Transverse colon (tissue), 4 donors: ENCODE results near the gene ZNF423. TPM values are rescaled to one million over a fixed set of nuclear protein-coding genes. Genes with fewer than 3 reads are reported as not detected.

Experiments
- DNase-seq: peaks from one replicate; pipeline ENCODE4 v3.0.0-alpha.2; 2019
- H3K27ac ChIP-seq, 4 donors: fragments of 200-600 bp; sonication (generic); 2 replicates each; pipeline ENCODE4 v1.5.1; 2016 to 2018; ENCODE audit warnings: inconsistent platforms in 4 of 4
- H3K27me3 ChIP-seq: fragments of 200-600 bp; sonication (generic); 2 replicates; pipeline ENCODE4 v1.5.1; 2017; ENCODE audit warnings: inconsistent platforms
- H3K36me3 ChIP-seq, 4 donors: fragments of 200-600 bp; sonication (generic); 2 replicates each; pipeline ENCODE4 v1.5.1; 2017 to 2019; ENCODE audit warnings: inconsistent platforms in 4 of 4
- H3K4me1 ChIP-seq, 4 donors: fragments of 200-600 bp; sonication (generic); 2 replicates each; pipeline ENCODE4 v1.5.1; 2017 to 2020; ENCODE audit warnings: inconsistent platforms in 4 of 4
- H3K4me3 ChIP-seq, 4 donors: fragments of 200-600 bp; sonication (generic); 1 replicate in 1 of 4; 2 replicates in 3 of 4; pipeline versions ENCODE4 v1.5.1 to v1.6.1; 2017 to 2019; ENCODE audit warnings: inconsistent platforms in 4 of 4
- H3K9me3 ChIP-seq, 2 donors: fragments of 200-600 bp; sonication (generic); 2 replicates each; pipeline ENCODE4 v1.5.1; 2017 to 2019; ENCODE audit warnings: inconsistent platforms in 2 of 2
- CTCF ChIP-seq, 5 experiments: fragments of 200-600 bp in 3 of 5; fragments of 450-650 bp in 2 of 5; sonication (generic) in 3 of 5; IDR thresholded peaks; 1 replicate in 2 of 5; 2 replicates in 3 of 5; pipeline ENCODE4 v1.5.1; 2016 to 2017; ENCODE audit warnings: antibody characterized with exemption in 5 of 5, inconsistent platforms in 3 of 5, mild to moderate bottlenecking in 2 of 5, moderate library complexity in 1 of 5
- EP300 ChIP-seq: sonication (generic); formaldehyde crosslinking; IDR thresholded peaks from one replicate; pipeline ENCODE4 v1.6.1; 2017; ENCODE audit warnings: antibody characterized with exemption, low read depth
- POLR2A ChIP-seq: fragments of 450-650 bp; IDR thresholded peaks from one replicate; pipeline ENCODE4 v1.6.1; 2016; ENCODE audit warnings: antibody characterized with exemption, mild to moderate bottlenecking, moderate library complexity
- POLR2AphosphoS5 ChIP-seq, 3 donors: sonication (generic); formaldehyde crosslinking; IDR thresholded peaks; one replicate each; pipeline ENCODE4 v1.6.1; 2016; ENCODE audit warnings: antibody characterized with exemption in 3 of 3
- WGBS, 2 donors: methylation state at CpG; one replicate each; pipeline ENCODE4 v1.1.5; 2018; ENCODE audit warnings: low coverage in 1 of 2; 5-methylcytosine and 5-hydroxymethylcytosine counted together
- in situ Hi-C, 4 donors: fragments of 200-750 bp; cut with MboI; loops; one replicate each; pipeline versions ENCODE4 v1.15.0 to v1.15.1; 2017; ENCODE audit warnings: low sequenced_read_pairs in 3 of 4, low pct_ligation_motif_present in 1 of 4, low pct_unique_long_range_greater_than_20kb in 1 of 4
- intact Hi-C: fragments of 100-400 bp; cut with DNase I; formaldehyde crosslinking; loops from one replicate; pipeline ENCODE4 v1.15.1; 2023; ENCODE audit warnings: low total_unique reads
- total RNA-seq, 4 donors: library from RNA; depleted of rRNA; stranded (reverse); fragments of >200 nt; gene quantifications; one replicate each; pipeline ENCODE4 v1.1.0, GENCODE V29; 2016

The ZNF423 gene
- total RNA-seq, 4 donors from 2014 or later = 4.9 to 13.1 (median 7.2) TPM

GRCh38 chr16:49515861-49516260 is 340.1 kb downstream of the ZNF423 start:
- Histone ChIP-seq H3K9me3 (no peaks in the 10 kb centered on the region), H3K27ac (no peak overlapping the region), H3K4me3 (no peak overlapping the region), H3K27me3 (no peaks in the 10 kb centered on the region), H3K36me3 (no peaks in the 10 kb centered on the region), H3K4me1 (no peaks in the 10 kb centered on the region)
- TF ChIP-seq EP300 = no peak
- TF ChIP-seq POLR2A = no peak
- TF ChIP-seq POLR2AphosphoS5 (IDR thresholded peaks at IDR 0.05) = no peak
- no peak for TF ChIP-seq CTCF (IDR thresholded peaks at IDR 0.05)
- 80 to 81% methylated on average over 3 to 11 of the region's 12 CpGs for WGBS, 2 donors
- in situ Hi-C loops = no loop called here
- intact Hi-C loops = no loop called here
- no peak for DNase-seq

- Histone ChIP-seq H3K27me3 (no peaks in the 10 kb centered on the region), H3K4me1 (no peaks in the 10 kb centered on the region), H3K36me3 (no peaks in the 10 kb centered on the region), H3K9me3 (no peaks in the 10 kb centered on the region), H3K4me3 (no peak overlapping the region), H3K27ac (no peak overlapping the region)
- in situ Hi-C loops (no loop called here), intact Hi-C loops (no loop called here)
- WGBS, 2 donors = 89 to 93% methylated on average over 3 to 11 of the region's 11 CpGs
- TF ChIP-seq CTCF (IDR thresholded peaks at IDR 0.05) = no peak
- no peak for TF ChIP-seq EP300
- TF ChIP-seq POLR2A = no peak
- TF ChIP-seq POLR2AphosphoS5 (IDR thresholded peaks at IDR 0.05) = no peak
- no peak for DNase-seq
These were observed 340.8 kb downstream of the ZNF423 start for GRCh38 chr16:49515016-49515565.

- no peak overlapping the region for H3K27ac ChIP-seq
- DNase-seq = no peak
- no peak for TF ChIP-seq POLR2A
- TF ChIP-seq CTCF (IDR thresholded peaks at IDR 0.05) = no peak
- no peak for TF ChIP-seq POLR2AphosphoS5 (IDR thresholded peaks at IDR 0.05)
- no peak for TF ChIP-seq EP300
- in situ Hi-C loops (no loop called here), intact Hi-C loops (no loop called here)
- H3K4me1 ChIP-seq = no peaks in the 10 kb centered on the region
- H3K9me3 ChIP-seq = no peaks in the 10 kb centered on the region
- 73 to 85% methylated on average over 5 to 24 of the region's 24 CpGs for WGBS, 2 donors
- H3K36me3 ChIP-seq = no peaks in the 10 kb centered on the region
- no peak overlapping the region for H3K4me3 ChIP-seq
- no peaks in the 10 kb centered on the region for H3K27me3 ChIP-seq
These were observed 341.6 kb downstream of the ZNF423 start for GRCh38 chr16:49514073-49514980.

- H3K36me3 ChIP-seq = no peaks in the 10 kb centered on the region
- in situ Hi-C loops (no loop called here), intact Hi-C loops (no loop called here)
- no peaks in the 10 kb centered on the region for H3K27me3 ChIP-seq
- H3K27ac ChIP-seq = no peak overlapping the region
- H3K4me3 ChIP-seq = no peak overlapping the region
- no peak for TF ChIP-seq CTCF (IDR thresholded peaks at IDR 0.05)
- TF ChIP-seq POLR2AphosphoS5 (IDR thresholded peaks at IDR 0.05) = no peak
- no peak for TF ChIP-seq EP300
- no peak for TF ChIP-seq POLR2A
- DNase-seq = no peak
- H3K4me1 ChIP-seq = no peaks in the 10 kb centered on the region
- H3K9me3 ChIP-seq = no peaks in the 10 kb centered on the region
- 71 to 78% methylated on average over 5 to 7 of the region's 7 CpGs for WGBS, 2 donors
These were observed 342.9 kb downstream of the ZNF423 start for GRCh38 chr16:49513040-49513439.
